AG10803 (cell line): ENCODE measurements around the gene TMEM202.
A peak's percentile ranks its signal among the peaks of the same experiment; 100 is the strongest.
"Not testable (repeated sequence)": the region's sequence is repeated elsewhere in the genome, so short reads cannot be mapped to it uniquely, and the experiment has no call there.

Source experiments
- DNase-seq: peaks from one replicate; pipeline ENCODE4 v3.0.0; 2010; ENCODE audit warnings: low read depth
- H3K4me3 ChIP-seq: 2 replicates; pipeline ENCODE4 v1.5.1; 2011; ENCODE audit warnings: mild to moderate bottlenecking, low read length, control low read depth
- CTCF ChIP-seq: conservative IDR thresholded peaks from 2 replicates; pipeline ENCODE4 v1.5.1; 2011; ENCODE audit warnings: mild to moderate bottlenecking, low read length, control low read depth, inconsistent platforms

The TMEM202 gene

GRCh38 chr15:72379856-72380430, 18.2 kb upstream of the TMEM202 start:
- no peak overlapping the region for H3K4me3 ChIP-seq
- TF ChIP-seq CTCF, result no peak
- DNase-seq, result no peak

GRCh38 chr15:72380743-72381142, 17.4 kb upstream of the TMEM202 start:
- H3K4me3 ChIP-seq, result no peak overlapping the region
- no peak for DNase-seq
- TF ChIP-seq CTCF, result no peak

GRCh38 chr15:72382146-72382545, 16.0 kb upstream of the TMEM202 start:
- H3K4me3 ChIP-seq, result no peak overlapping the region
- TF ChIP-seq CTCF, result peak; percentile 34
- DNase-seq, result no peak

GRCh38 chr15:72387741-72388140, 10.4 kb upstream of the TMEM202 start:
- no peak for TF ChIP-seq CTCF
- H3K4me3 ChIP-seq, result no peak overlapping the region
- DNase-seq, result no peak

- no peak for DNase-seq
- no peak overlapping the region for H3K4me3 ChIP-seq
- no peak for TF ChIP-seq CTCF
These were observed 8.9 kb upstream of the TMEM202 start for GRCh38 chr15:72389231-72389630.

- H3K4me3 ChIP-seq, DNase-seq: not testable (repeated sequence)
These were observed 1.8 kb upstream of the TMEM202 start for GRCh38 chr15:72396331-72396730.

GRCh38 chr15:72398648-72399047, 543 bp downstream of the TMEM202 start:
- no peak overlapping the region for H3K4me3 ChIP-seq
- DNase-seq, result no peak
- TF ChIP-seq CTCF, result no peak

- DNase-seq, result no peak
- TF ChIP-seq CTCF, result no peak
- H3K4me3 ChIP-seq, result no peak overlapping the region
These were observed 4.6 kb downstream of the TMEM202 start for GRCh38 chr15:72402726-72403125.
